ENCODE data around the gene HBM.

HBM gene

DNA sequence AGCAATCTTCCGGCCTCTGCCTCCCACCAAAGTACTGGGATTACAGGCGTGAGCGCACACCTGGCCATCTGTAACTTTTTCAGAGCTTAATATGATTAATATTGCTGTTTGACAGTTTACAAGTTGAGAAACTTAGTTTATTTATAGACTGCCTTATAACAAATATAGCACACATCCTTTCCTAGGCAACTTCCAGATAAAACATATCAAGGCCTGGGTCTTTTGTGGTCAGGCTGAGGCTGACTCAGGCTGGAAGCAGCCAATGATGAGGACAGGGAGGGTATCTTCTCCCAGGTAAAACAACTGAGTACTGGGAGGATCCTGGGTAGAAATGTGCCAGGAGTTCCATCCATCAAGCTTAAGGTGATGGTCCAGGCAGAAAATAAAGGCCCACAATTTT is 47.2 kb downstream of the HBM start (continued):
- TF ChIP-seq, protein P1, sequence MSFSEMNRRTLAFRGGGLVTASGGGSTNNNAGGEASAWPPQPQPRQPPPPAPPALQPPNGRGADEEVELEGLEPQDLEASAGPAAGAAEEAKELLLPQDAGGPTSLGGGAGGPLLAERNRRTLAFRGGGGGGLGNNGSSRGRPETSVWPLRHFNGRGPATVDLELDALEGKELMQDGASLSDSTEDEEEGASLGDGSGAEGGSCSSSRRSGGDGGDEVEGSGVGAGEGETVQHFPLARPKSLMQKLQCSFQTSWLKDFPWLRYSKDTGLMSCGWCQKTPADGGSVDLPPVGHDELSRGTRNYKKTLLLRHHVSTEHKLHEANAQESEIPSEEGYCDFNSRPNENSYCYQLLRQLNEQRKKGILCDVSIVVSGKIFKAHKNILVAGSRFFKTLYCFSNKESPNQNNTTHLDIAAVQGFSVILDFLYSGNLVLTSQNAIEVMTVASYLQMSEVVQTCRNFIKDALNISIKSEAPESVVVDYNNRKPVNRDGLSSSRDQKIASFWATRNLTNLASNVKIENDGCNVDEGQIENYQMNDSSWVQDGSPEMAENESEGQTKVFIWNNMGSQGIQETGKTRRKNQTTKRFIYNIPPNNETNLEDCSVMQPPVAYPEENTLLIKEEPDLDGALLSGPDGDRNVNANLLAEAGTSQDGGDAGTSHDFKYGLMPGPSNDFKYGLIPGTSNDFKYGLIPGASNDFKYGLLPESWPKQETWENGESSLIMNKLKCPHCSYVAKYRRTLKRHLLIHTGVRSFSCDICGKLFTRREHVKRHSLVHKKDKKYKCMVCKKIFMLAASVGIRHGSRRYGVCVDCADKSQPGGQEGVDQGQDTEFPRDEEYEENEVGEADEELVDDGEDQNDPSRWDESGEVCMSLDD (tag by site-specific recombination; IDR thresholded peaks at IDR 0.05), result no peak

Data from HEK293 (cell line).